GM10248 (cell line): Measurements from ENCODE around the gene ZBTB37.

Source experiments
- CTCF ChIA-PET: fragments of 300-600 bp; sonication (Branson Sonifier 250); formaldehyde crosslinking; extraction: SDS; loops from one replicate; lab custom pipeline; 2021; ENCODE audit warnings: antibody characterized with exemption; lab: Yijun Ruan, JAX
- POLR2A ChIA-PET: fragments of 350-650 bp; sonication (Branson Sonifier 250); formaldehyde crosslinking; extraction: SDS; loops from one replicate; lab custom pipeline; 2020; ENCODE audit warnings: antibody characterized with exemption; lab: Yijun Ruan, JAX
- DNase-seq: peaks from one replicate; pipeline ENCODE4 v3.0.0; 2012; ENCODE audit errors: extremely low spot score
- CTCF ChIP-seq: IDR thresholded peaks from 2 replicates; pipeline ENCODE4 v1.5.1; 2012; ENCODE audit warnings: mild to moderate bottlenecking, low read depth; ENCODE audit errors: extremely low read depth, missing control alignments, control extremely low read depth

ZBTB37 gene

GRCh38 chr1:173827611-173828010 is 40.6 kb upstream of the ZBTB37 start:
- DNase-seq: no peak
- ChIA-PET CTCF (interaction anchor here (1.5 kb wide), 1 partner anchor 397 kb away, joined by 7 read pairs; no protein-coding TSS in a partner anchor), POLR2A (interaction anchor here (0.6 kb wide), 1 partner anchor 17 kb away, joined by 5 read pairs; no protein-coding TSS in a partner anchor)
- TF ChIP-seq CTCF: no peak

GRCh38 chr1:173832748-173833147 is 35.4 kb upstream of the ZBTB37 start:
- ChIA-PET CTCF (no interaction called here), POLR2A (no interaction called here)
- no peak for TF ChIP-seq CTCF
- DNase-seq: no peak

GRCh38 chr1:173852105-173852504 is 16.1 kb upstream of the ZBTB37 start:
- CTCF ChIA-PET: interaction anchor here (1.1 to 3.0 kb wide), 4 partner anchors 9 to 423 kb away, joined by 3 to 13 read pairs (median 5); partner anchors contain the start of gene ZBTB37
- DNase-seq: no peak
- POLR2A ChIA-PET: interaction anchor here (1.2 kb wide), 1 partner anchor 16 kb away, joined by 10 read pairs; the partner anchor contains the start of genes GAS5 and ZBTB37

GRCh38 chr1:173853074-173853473 is 15.1 kb upstream of the ZBTB37 start:
- CTCF ChIA-PET: interaction anchor here (3.0 kb wide), 1 partner anchor 11 kb away, joined by 13 read pairs; no protein-coding TSS in a partner anchor
- no peak for TF ChIP-seq CTCF
- DNase-seq: no peak
- POLR2A ChIA-PET: interaction anchor here (1.2 kb wide), 1 partner anchor 15 kb away, joined by 10 read pairs; the partner anchor contains the start of genes GAS5 and ZBTB37

More at GRCh38 chr1:173852105-173852504, 16.1 kb upstream of the ZBTB37 start:
- no peak for TF ChIP-seq CTCF

GRCh38 chr1:173856014-173856413 is 12.2 kb upstream of the ZBTB37 start:
- POLR2A ChIA-PET: interaction anchor here (1.4 to 2.6 kb wide), 2 partner anchors 10 to 12 kb away, joined by 3 to 11 read pairs; partner anchors contain the start of genes GAS5 and ZBTB37
- no peak for DNase-seq
- no peak for TF ChIP-seq CTCF
- CTCF ChIA-PET: no interaction called here

GRCh38 chr1:173856903-173857302 is 11.3 kb upstream of the ZBTB37 start:
- DNase-seq: no peak
- CTCF ChIA-PET: no interaction called here
- POLR2A ChIA-PET: interaction anchor here (1.0 to 2.6 kb wide), 3 partner anchors 9 to 11 kb away, joined by 3 to 11 read pairs (median 4); partner anchors contain the start of genes GAS5 and ZBTB37
- TF ChIP-seq CTCF: no peak
